T-cell (primary cell): ENCODE measurements around the gene RPL32. TPM values are rescaled to one million over a fixed set of nuclear protein-coding genes. Genes with fewer than 3 reads are reported as not detected.
"Not testable (repeated sequence)": the region's sequence is repeated elsewhere in the genome, so short reads cannot be mapped to it uniquely, and the experiment has no call there.

Experiments
- ATAC-seq, 4 experiments: fragments of 200-7000 bp in 3 of 4; fragments of 150-1000 bp in 1 of 4; cut with Tn5 transposase; replicated peaks in 1 of 4; 1 replicate in 3 of 4; 2 replicates in 1 of 4; pipeline ENCODE4 v1.10.0; 2021; ENCODE audit warnings: moderate library complexity in 3 of 4, mild to moderate bottlenecking in 2 of 4, moderate number of reproducible peaks in 1 of 4
- CTCF ChIA-PET, 2 donors: fragments of 300-600 bp; sonication (Branson Sonifier 250); formaldehyde crosslinking; loops; one replicate each; lab custom pipeline; 2022; ENCODE audit warnings: antibody characterized with exemption in 2 of 2; lab: Charles Lee
- POLR2A ChIA-PET, 2 donors: fragments of 300-600 bp; sonication (Branson Sonifier 250); formaldehyde crosslinking; loops; one replicate each; lab custom pipeline; 2022; ENCODE audit warnings: antibody characterized with exemption in 2 of 2; lab: Charles Lee
- DNase-seq, 35 experiments: peaks; one replicate each; pipeline versions ENCODE4 v3.0.0 to v3.0.0-alpha.2; 2013 to 2023
- H3K27ac ChIP-seq: one replicate; pipeline ENCODE4 v1.5.1; 2013; ENCODE audit warnings: low read length
- H3K27me3 ChIP-seq, 2 experiments: replicated peaks in 1 of 2; 1 replicate in 1 of 2; 2 replicates in 1 of 2; pipeline versions ENCODE4 v1.6.1 to v1.7.0; 2013; ENCODE audit warnings: low read length in 1 of 2, mixed read lengths in 1 of 2; ENCODE audit not compliant: control insufficient read depth in 2 of 2, insufficient read depth in 2 of 2; ENCODE audit errors: extremely low read depth in 1 of 2
- H3K36me3 ChIP-seq, 2 donors: 1 replicate in 1 of 2; 2 replicates in 1 of 2; pipeline versions ENCODE4 v1.6.1 to v1.7.0; 2013; ENCODE audit warnings: low read length in 1 of 2; ENCODE audit not compliant: control insufficient read depth in 2 of 2, insufficient read depth in 1 of 2; ENCODE audit errors: extremely low read depth in 1 of 2
- H3K4me1 ChIP-seq, 2 experiments: 1 replicate in 1 of 2; 2 replicates in 1 of 2; pipeline versions ENCODE4 v1.6.1 to v1.7.0; 2013; ENCODE audit warnings: low read length in 2 of 2, mixed read lengths in 1 of 2; ENCODE audit not compliant: insufficient read depth in 2 of 2, control insufficient read depth in 1 of 2; ENCODE audit errors: extremely low read depth in 1 of 2
- H3K4me3 ChIP-seq, 2 donors: 1 replicate in 1 of 2; 2 replicates in 1 of 2; pipeline versions ENCODE4 v1.5.1 to v1.7.0; 2013; ENCODE audit warnings: mild to moderate bottlenecking in 2 of 2, low read length in 1 of 2, moderate library complexity in 1 of 2; ENCODE audit not compliant: control insufficient read depth in 1 of 2; ENCODE audit errors: extremely low read depth in 1 of 2
- H3K9me3 ChIP-seq: 2 replicates; pipeline ENCODE4 v1.7.0; 2013
- H3K27ac Mint-ChIP-seq, 2 donors: one replicate each; pipeline ENCODE4 v1.8.0; 2020 to 2021; ENCODE audit warnings: mild to moderate bottlenecking in 2 of 2, mixed read lengths in 2 of 2
- H3K27me3 Mint-ChIP-seq, 2 donors: one replicate each; pipeline ENCODE4 v1.8.0; 2021 to 2022; ENCODE audit warnings: mixed read lengths in 2 of 2
- H3K36me3 Mint-ChIP-seq: one replicate; pipeline ENCODE4 v1.8.0; 2021; ENCODE audit warnings: mixed read lengths
- H3K4me1 Mint-ChIP-seq, 3 donors: one replicate each; pipeline ENCODE4 v1.8.0; 2020 to 2022; ENCODE audit warnings: mixed read lengths in 3 of 3, mild to moderate bottlenecking in 1 of 3
- H3K4me3 Mint-ChIP-seq, 3 donors: one replicate each; pipeline ENCODE4 v1.8.0; 2020 to 2022; ENCODE audit warnings: mild to moderate bottlenecking in 3 of 3, mixed read lengths in 3 of 3, moderate library complexity in 3 of 3
- H3K9me3 Mint-ChIP-seq, 3 donors: one replicate each; pipeline ENCODE4 v1.8.0; 2020 to 2022; ENCODE audit warnings: mixed read lengths in 3 of 3
- WGBS: methylation state at CpG from one replicate; pipeline ENCODE4 v1.1.5; 2013; ENCODE audit warnings: missing lambda C conversion rate; ENCODE audit not compliant: insufficient coverage; 5-methylcytosine and 5-hydroxymethylcytosine counted together
- total RNA-seq, 35 experiments: library from RNA in 6 of 35; stranded (reverse) in 6 of 35; fragments of 120-200 nt in 1 of 35; gene quantifications; one replicate each; pipeline versions ENCODE4 v1.2.1 to v1.2.4 and lab custom pipeline; 2013 to 2026

Gene RPL32
- total RNA-seq, 5 donors from 2014 or later (not counting 1 experiment from before 2014, with no cell fraction given), result 3,117 to 3,787 (median 3,363) TPM

DNA sequence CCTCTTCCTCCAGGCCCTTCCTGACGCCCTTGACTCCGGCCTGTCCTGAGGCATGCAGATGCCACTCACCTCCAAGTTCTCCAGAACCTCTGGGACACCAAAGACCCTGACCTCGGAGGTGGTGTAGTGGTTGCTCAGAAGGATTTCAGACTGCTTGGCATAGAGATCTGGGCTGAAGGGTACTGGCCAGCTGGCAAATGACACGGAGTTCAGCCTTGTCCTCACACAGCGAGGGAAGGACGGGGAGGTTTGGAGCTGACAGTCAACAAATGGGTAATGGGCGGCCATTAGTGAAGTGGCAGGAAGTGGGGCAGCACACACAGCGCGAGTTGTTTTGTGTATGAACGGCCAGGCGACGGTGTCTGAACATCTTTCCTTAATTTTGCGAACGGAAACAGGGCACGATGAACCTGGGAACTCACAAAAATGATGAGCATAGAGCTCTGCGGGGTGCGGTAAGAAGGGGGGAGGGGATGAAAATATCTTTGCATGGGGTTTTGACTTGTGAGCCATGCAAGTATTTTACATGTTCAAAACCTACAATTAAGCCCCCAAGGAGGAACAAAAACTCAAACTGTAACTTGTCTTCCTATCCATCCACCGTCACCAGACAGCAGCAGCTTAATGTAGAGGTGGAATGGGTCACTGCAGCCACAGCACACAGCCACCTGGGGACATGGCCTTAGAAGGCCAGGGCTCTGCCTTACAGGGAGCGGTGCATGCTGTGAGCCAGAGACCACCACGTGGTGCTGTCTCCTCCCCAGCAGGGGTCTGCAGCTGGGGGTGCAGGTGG lies 43.6 kb upstream of the RPL32 start:
- H3K27ac Mint-ChIP-seq, result no peak overlapping the region
- no peak overlapping the region for H3K4me3 Mint-ChIP-seq
- H3K4me1 Mint-ChIP-seq, result peaks cover 6 to 18% (median 11%) of the 10 kb centered on the region in 3 donors
- no peak for DNase-seq
- Histone ChIP-seq H3K4me3 (no peak overlapping the region), H3K9me3 (no peaks in the 10 kb centered on the region), H3K36me3 (peaks cover 0 to 4% of the 10 kb centered on the region in 2 donors), H3K27me3 (peaks cover 0 to 40% of the 10 kb centered on the region in 2 experiments), H3K27ac (no peak overlapping the region), H3K4me1 (peaks cover 5 to 7% of the 10 kb centered on the region in 2 experiments)
- ChIA-PET POLR2A (no interaction called here), CTCF (no interaction called here)
- ATAC-seq, result no peak
- H3K27me3 Mint-ChIP-seq, result peaks cover 13 to 20% of the 10 kb centered on the region in 2 donors
- 92% methylated on average over 13 of the region's 20 CpGs for WGBS
- H3K36me3 Mint-ChIP-seq, result no peaks in the 10 kb centered on the region
- H3K9me3 Mint-ChIP-seq, result no peaks in the 10 kb centered on the region

- Histone ChIP-seq H3K9me3 (no peaks in the 10 kb centered on the region), H3K27ac (no peak overlapping the region), H3K27me3 (peaks cover 0 to 40% of the 10 kb centered on the region in 2 experiments), H3K4me1 (peaks cover 5 to 7% of the 10 kb centered on the region in 2 experiments), H3K4me3 (no peak overlapping the region), H3K36me3 (peaks cover 0 to 4% of the 10 kb centered on the region in 2 donors)
- 86% methylated on average over 2 of the region's 15 CpGs for WGBS
- CTCF ChIA-PET, result no interaction called here
- Mint-ChIP-seq H3K36me3 (no peaks in the 10 kb centered on the region), H3K4me3 (no peak overlapping the region), H3K27me3 (peaks cover 9 to 17% of the 10 kb centered on the region in 2 donors), H3K9me3 (no peaks in the 10 kb centered on the region), H3K27ac (no peak overlapping the region), H3K4me1 (peaks cover 6 to 18% (median 11%) of the 10 kb centered on the region in 3 donors)
- ATAC-seq (no peak), DNase-seq (no peak)
- POLR2A ChIA-PET, result no interaction called here
Measured at GRCh38 chr3:12884186-12884680, 42.9 kb upstream of the RPL32 start.

DNA sequence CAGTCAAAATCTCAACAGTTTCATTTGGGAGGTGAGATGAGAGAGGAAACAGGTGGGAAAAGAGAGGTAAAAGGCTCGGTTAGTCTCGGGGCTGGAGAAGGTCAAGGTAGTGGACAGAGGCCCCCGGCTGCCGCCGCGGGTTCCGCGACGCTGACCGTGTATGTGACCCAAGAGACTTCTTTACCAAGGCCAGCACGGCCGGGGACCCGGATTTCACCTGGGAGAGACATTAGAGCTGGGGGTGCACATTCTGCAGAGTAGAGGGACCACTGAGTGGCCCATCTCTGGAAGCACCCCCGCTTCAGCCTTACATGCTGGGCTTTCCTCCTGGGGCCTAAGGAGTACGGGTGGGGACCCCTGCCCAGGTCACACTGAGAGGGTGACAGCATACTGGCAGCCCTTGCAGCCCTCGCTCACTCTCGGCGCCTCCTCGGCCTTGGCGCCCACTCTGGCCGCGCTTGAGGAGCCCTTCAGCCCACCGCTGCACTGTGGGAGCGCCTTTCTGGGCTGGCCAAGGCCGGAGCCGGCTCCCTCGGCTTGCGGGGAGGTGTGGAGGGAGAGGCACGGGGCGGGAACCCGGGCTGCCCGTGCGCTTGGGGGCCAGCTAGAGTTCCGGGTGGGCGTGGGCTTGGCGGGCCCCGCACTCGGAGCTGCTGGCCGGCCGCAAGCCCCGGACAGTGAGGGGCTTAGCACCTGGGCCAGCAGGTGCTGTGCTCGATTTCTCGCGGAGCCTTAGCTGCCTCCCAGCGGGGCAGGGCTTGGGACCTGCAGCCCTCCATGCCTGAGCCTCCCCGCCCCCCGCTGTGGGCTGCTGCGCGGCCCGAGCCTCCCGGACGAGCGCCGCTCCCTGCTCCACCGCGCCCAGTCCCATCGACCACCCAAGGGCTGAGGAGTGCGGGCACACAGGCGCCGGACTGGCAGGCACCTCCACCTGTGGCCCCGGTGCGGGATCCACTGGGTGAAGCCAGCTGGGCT lies 41.3 kb upstream of the RPL32 start:
- no peaks in the 10 kb centered on the region for H3K36me3 Mint-ChIP-seq
- H3K27me3 Mint-ChIP-seq, result peaks cover 3 to 11% of the 10 kb centered on the region in 2 donors
- POLR2A ChIA-PET, result no interaction called here
- peaks cover 0 to 4% of the 10 kb centered on the region in 2 donors for H3K36me3 ChIP-seq
- no peak overlapping the region for H3K27ac ChIP-seq
- no peak overlapping the region for H3K4me3 ChIP-seq
- peaks cover 0 to 31% of the 10 kb centered on the region in 2 experiments for H3K27me3 ChIP-seq
- no peak overlapping the region for H3K4me3 Mint-ChIP-seq
- H3K27ac Mint-ChIP-seq, result no peak overlapping the region
- no peak for ATAC-seq
- H3K9me3 Mint-ChIP-seq, result no peaks in the 10 kb centered on the region
- peaks cover 6 to 18% (median 11%) of the 10 kb centered on the region in 3 donors for H3K4me1 Mint-ChIP-seq
- WGBS, result 94% methylated on average over 59 of the region's 62 CpGs
- no peaks in the 10 kb centered on the region for H3K9me3 ChIP-seq
- DNase-seq, result no peak
- peaks cover 5 to 7% of the 10 kb centered on the region in 2 experiments for H3K4me1 ChIP-seq
- CTCF ChIA-PET, result no interaction called here

DNA sequence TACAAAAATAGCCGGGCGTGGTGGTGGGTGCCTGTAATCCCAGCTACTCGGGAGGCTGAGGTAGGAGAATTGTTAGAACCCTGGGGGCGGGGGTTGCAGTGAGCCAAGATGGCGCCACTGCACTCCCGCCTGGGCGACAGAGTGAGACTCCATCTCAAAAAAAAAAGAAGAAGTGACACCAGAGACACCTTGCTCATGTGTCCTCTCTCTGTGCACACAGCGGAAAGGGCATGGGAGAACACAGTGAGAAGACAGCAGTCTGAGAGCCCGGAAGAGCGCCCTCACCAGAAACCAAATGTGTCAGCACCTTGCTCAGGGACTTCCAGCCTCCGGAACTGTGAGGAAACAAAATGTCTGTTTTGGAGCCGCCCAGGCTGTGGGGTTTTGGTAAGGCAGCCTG lies 40.5 kb upstream of the RPL32 start:
- H3K4me3 ChIP-seq, H3K4me3 Mint-ChIP-seq, H3K4me1 ChIP-seq, H3K36me3 ChIP-seq, CTCF ChIA-PET, POLR2A ChIA-PET, H3K36me3 Mint-ChIP-seq, ATAC-seq, H3K27ac Mint-ChIP-seq, H3K9me3 ChIP-seq, H3K27ac ChIP-seq, H3K9me3 Mint-ChIP-seq, H3K27me3 Mint-ChIP-seq, DNase-seq: not testable (repeated sequence)
- peaks cover 6 to 18% (median 11%) of the 10 kb centered on the region in 3 donors for H3K4me1 Mint-ChIP-seq
- WGBS, result 94% methylated on average over 10 of the region's 12 CpGs
- H3K27me3 ChIP-seq, result peaks cover 0 to 27% of the 10 kb centered on the region in 2 experiments

DNA sequence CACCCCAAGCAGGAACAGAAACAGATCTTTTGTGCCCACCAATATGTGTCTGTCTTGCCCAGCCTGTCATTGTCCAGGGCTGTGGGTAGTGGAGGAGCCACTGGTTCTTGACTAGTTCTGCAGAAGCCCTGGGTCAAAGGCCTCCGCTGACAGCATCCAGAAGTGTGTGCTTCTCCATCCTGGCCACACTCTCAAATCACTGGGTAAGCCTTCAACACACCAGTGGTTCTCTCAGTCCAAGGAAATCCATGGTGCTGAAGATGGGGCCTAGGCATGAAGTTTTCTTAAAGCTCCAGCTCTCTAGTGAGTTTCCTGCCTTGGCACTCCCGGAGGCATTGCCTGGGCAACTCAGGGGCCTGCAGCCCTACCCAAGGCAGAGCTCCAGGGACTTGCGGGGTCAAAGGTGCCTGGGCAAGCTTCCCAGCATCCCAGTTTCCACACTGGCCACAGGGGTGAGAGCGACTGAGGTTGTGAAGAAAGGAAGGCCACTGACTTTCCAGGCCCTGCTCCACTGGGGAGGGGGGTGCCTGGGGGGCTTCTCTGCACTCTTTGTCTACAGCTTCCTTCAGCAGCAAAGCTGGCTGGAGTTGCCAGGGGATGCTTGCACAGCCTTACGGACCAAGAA lies 37.9 kb upstream of the RPL32 start:
- Histone ChIP-seq H3K4me1 (peaks cover 0 to 9% of the 10 kb centered on the region in 2 experiments), H3K4me3 (no peak overlapping the region), H3K36me3 (peaks cover 0 to 2% of the 10 kb centered on the region in 2 donors), H3K27me3 (peaks cover 0 to 24% of the 10 kb centered on the region in 2 experiments), H3K27ac (no peak overlapping the region), H3K9me3 (no peaks in the 10 kb centered on the region)
- Mint-ChIP-seq H3K27me3 (peaks cover 9 to 15% of the 10 kb centered on the region in 2 donors), H3K4me1 (peaks cover 0 to 8% (median 6%) of the 10 kb centered on the region in 3 donors), H3K4me3 (no peak overlapping the region), H3K36me3 (no peaks in the 10 kb centered on the region), H3K27ac (no peak overlapping the region), H3K9me3 (no peaks in the 10 kb centered on the region)
- CTCF ChIA-PET, result no interaction called here
- POLR2A ChIA-PET, result no interaction called here
- 100% methylated on average over 2 of the region's 5 CpGs for WGBS
- ATAC-seq, result no peak
- no peak for DNase-seq

GRCh38 chr3:12878758-12879157 lies 37.4 kb upstream of the RPL32 start:
- H3K27me3 ChIP-seq, result peaks cover 0 to 26% of the 10 kb centered on the region in 2 experiments
- H3K27ac ChIP-seq, H3K4me1 ChIP-seq, H3K4me1 Mint-ChIP-seq, POLR2A ChIA-PET, DNase-seq, ATAC-seq, H3K9me3 Mint-ChIP-seq, H3K9me3 ChIP-seq, H3K27ac Mint-ChIP-seq, H3K4me3 ChIP-seq, H3K36me3 ChIP-seq, H3K36me3 Mint-ChIP-seq, H3K4me3 Mint-ChIP-seq, CTCF ChIA-PET: not testable (repeated sequence)
- peaks cover 14 to 15% of the 10 kb centered on the region in 2 donors for H3K27me3 Mint-ChIP-seq
- no CpG with 5 or more reads among the region's 2 CpGs for WGBS
